K562 (cell line): ENCODE data around the gene POC1B. TPM values are rescaled to one million over a fixed set of nuclear protein-coding genes. Genes with fewer than 3 reads are reported as not detected.

ENCODE experiments used
- CBX3 ChIP-seq, 2 experiments: IDR thresholded peaks; 1 replicate in 1 of 2; 2 replicates in 1 of 2; pipeline ENCODE4 v1.6.1; 2012; ENCODE audit warnings: inconsistent platforms in 2 of 2, low read length in 2 of 2, borderline replicate concordance in 1 of 2, control low read depth in 1 of 2
- CHD2 ChIP-seq: IDR thresholded peaks from 2 replicates; pipeline ENCODE4 v1.6.1; 2011; ENCODE audit warnings: low read depth, low read length
- DMBX1 ChIP-seq: fragments of 250-450 bp; sonication (Bioruptor Pico); IDR thresholded peaks from 2 replicates; pipeline ENCODE4 v1.8.0; 2022; ENCODE audit warnings: inconsistent platforms, mild to moderate bottlenecking, moderate library complexity, borderline replicate concordance
- E2F3 ChIP-seq: fragments of 250-450 bp; sonication (Bioruptor Pico); IDR thresholded peaks from 2 replicates; pipeline ENCODE4 v1.4.0; 2020; ENCODE audit warnings: mild to moderate bottlenecking
- ETV6 ChIP-seq, 3 experiments: fragments of 150-350 bp in 1 of 3; sonication (generic) in 1 of 3; formaldehyde crosslinking in 1 of 3; IDR thresholded peaks; 2 replicates each; pipeline versions ENCODE4 v1.6.1 to v1.8.0; 2014 to 2022; ENCODE audit warnings: borderline replicate concordance in 2 of 3, low read depth in 2 of 3, antibody characterized with exemption in 1 of 3, low read length in 1 of 3, mild to moderate bottlenecking in 1 of 3, missing genetic modification reagents in 1 of 3
- FOXK2 ChIP-seq, 2 experiments: fragments of 450-650 bp; IDR thresholded peaks in 1 of 2; conservative IDR thresholded peaks in 1 of 2; 2 replicates each; pipeline ENCODE4 v1.6.1; 2016; ENCODE audit warnings: low read depth in 2 of 2, mild to moderate bottlenecking in 1 of 2
- GTF2B ChIP-seq: IDR thresholded peaks from 2 replicates; pipeline ENCODE4 v1.6.1; 2011; ENCODE audit not compliant: insufficient read length; ENCODE audit errors: extremely low read depth
- HDAC6 ChIP-seq: IDR thresholded peaks from 2 replicates; pipeline ENCODE4 v1.6.1; 2012; ENCODE audit warnings: low read depth, mild to moderate bottlenecking, control low read depth, inconsistent platforms, low read length, moderate library complexity
- HDAC8 ChIP-seq: fragments of 450-650 bp; IDR thresholded peaks from 2 replicates; pipeline ENCODE4 v1.6.1; 2016; ENCODE audit warnings: mild to moderate bottlenecking, missing genetic modification characterization, moderate library complexity, missing compliant biosample characterization
- JUND ChIP-seq, 2 experiments: IDR thresholded peaks; 2 replicates in 1 of 2; 3 replicates in 1 of 2; pipeline ENCODE4 v1.6.1; 2011; ENCODE audit warnings: borderline replicate concordance in 2 of 2, low read depth in 2 of 2, low read length in 2 of 2, improper control_type of control experiment in 1 of 2, missing biosample characterization in 1 of 2, missing genetic modification characterization in 1 of 2, missing genetic modification reagents in 1 of 2
- MLLT1 ChIP-seq, 2 experiments: fragments of 450-650 bp; IDR thresholded peaks; 2 replicates each; pipeline ENCODE4 v1.6.1; 2016
- MTF1 ChIP-seq: fragments of 250-450 bp; sonication (Bioruptor Pico); IDR thresholded peaks from 2 replicates; pipeline ENCODE4 v1.9.0; 2021; ENCODE audit warnings: moderate library complexity, mild to moderate bottlenecking, inconsistent platforms, borderline replicate concordance
- NR2C2 ChIP-seq, 2 experiments: fragments of 200-800 bp in 1 of 2; sonication (Bioruptor generic) in 1 of 2; sonication (generic) in 1 of 2; formaldehyde crosslinking in 1 of 2; IDR thresholded peaks; 2 replicates each; pipeline versions ENCODE4 v1.6.1 to v1.8.0; 2016 to 2022; ENCODE audit warnings: mild to moderate bottlenecking in 1 of 2, missing compliant biosample characterization in 1 of 2, missing genetic modification characterization in 1 of 2, missing genetic modification reagents in 1 of 2
- POLR2A ChIP-seq: fragments of 450-650 bp; conservative IDR thresholded peaks from 2 replicates; pipeline ENCODE4 v1.6.1; 2016
- RAD51 ChIP-seq: fragments of 450-650 bp; IDR thresholded peaks from 2 replicates; pipeline ENCODE4 v1.7.1; 2016; ENCODE audit warnings: low read depth, mild to moderate bottlenecking, borderline replicate concordance
- YBX1 ChIP-seq: fragments of 450-650 bp; IDR thresholded peaks from 2 replicates; pipeline ENCODE4 v1.7.1; 2016; ENCODE audit warnings: mild to moderate bottlenecking
- ZBTB2 ChIP-seq: fragments of 450-650 bp; IDR thresholded peaks from 2 replicates; pipeline ENCODE4 v1.6.1; 2016; ENCODE audit warnings: antibody characterized with exemption
- ZFX ChIP-seq: sonication (generic); formaldehyde crosslinking; IDR thresholded peaks from 2 replicates; pipeline ENCODE4 v1.8.0; 2022; ENCODE audit warnings: mild to moderate bottlenecking, missing genetic modification reagents, moderate library complexity
- ZNF133 ChIP-seq: fragments of 250-450 bp; sonication (Bioruptor Pico); IDR thresholded peaks from 2 replicates; pipeline ENCODE4 v1.4.0; 2020; ENCODE audit warnings: mild to moderate bottlenecking
- polyA plus RNA-seq, 8 experiments: library from polyadenylated mRNA; depleted of rRNA in 4 of 8; stranded (reverse) in 5 of 8; unstranded in 3 of 8; fragments of >200 nt; fragmentation: Nextera tagmentation in 2 of 8; fragmentation: Illumina TruSeq in 1 of 8; extraction: Ambion mirVana in 2 of 8; extraction: Trizol in 1 of 8; gene quantifications; 2 replicates each; pipeline versions ENCODE4 v1.2.1 to v1.2.3, GENCODE V29; 2011 to 2014; ENCODE audit warnings: inconsistent platforms in 1 of 8, missing spikeins in 1 of 8
- total RNA-seq, 7 experiments: library from RNA; depleted of rRNA in 6 of 7; stranded (reverse); fragments of >200 nt in 6 of 7; fragmentation: Illumina TruSeq in 2 of 7; extraction: Trizol in 2 of 7; gene quantifications; 2 replicates each; pipeline versions ENCODE4 v1.2.1 to v1.2.3, GENCODE V29; 2011 to 2021; ENCODE audit warnings: low replicate concordance in 1 of 7
- TF ChIP-seq, protein P1 (sequence below): conservative IDR thresholded peaks from 2 replicates; pipeline ENCODE4 v1.6.1; 2011; ENCODE audit warnings: low read depth, mild to moderate bottlenecking, low read length; ENCODE audit not compliant: control insufficient read depth

POC1B gene
- total and polyA plus RNA-seq, 9 of the 15 experiments (the other 6 are each of a cell fraction or from before 2014, with no cell fraction given): 4.5 to 16.1 (median 10.4) TPM

GRCh38 chr12:89525824-89526770, at the start of gene POC1B (continued):
- TF ChIP-seq FOXK2 (conservative IDR thresholded peaks at IDR 0.05 in 1 of 2, IDR thresholded peaks at IDR 0.05 in 1 of 2; ENCODE audit: low read depth in 2 of 2): peak; percentile 88 to 91
- TF ChIP-seq DMBX1 (CRISPR knock-in tag): no peak
- TF ChIP-seq HDAC8 (tag): 0 out of 2 replicates have a peak, but pooled peaks have one; percentile 35
- no peak for TF ChIP-seq HDAC6
- no peak for TF ChIP-seq MTF1
- 0 out of 2 replicates have a peak, but pooled peaks have one; percentile 26 for TF ChIP-seq CHD2
- TF ChIP-seq MLLT1 (IDR thresholded peaks at IDR 0.05): peak in 1 of 2 experiments; percentile 100; a peak in 2 of 4 replicates
- TF ChIP-seq ZNF133 (CRISPR knock-in tag): no peak
- TF ChIP-seq JUND (IDR thresholded peaks at IDR 0.05; ENCODE audit: borderline replicate concordance, low read depth, low read length): peak; percentile 31; the same call in 1 of the 2 replicates
- TF ChIP-seq JUND (tag; IDR thresholded peaks at IDR 0.05; ENCODE audit: borderline replicate concordance, low read depth, low read length): no peak; the same call in 2 of the 3 replicates
- TF ChIP-seq NR2C2 (CRISPR knock-in tag; IDR thresholded peaks at IDR 0.05): peak; percentile 73
- peak; percentile 60; the same call in 1 of the 2 replicates for TF ChIP-seq NR2C2 (tag; IDR thresholded peaks at IDR 0.05)
- TF ChIP-seq, protein P1, sequence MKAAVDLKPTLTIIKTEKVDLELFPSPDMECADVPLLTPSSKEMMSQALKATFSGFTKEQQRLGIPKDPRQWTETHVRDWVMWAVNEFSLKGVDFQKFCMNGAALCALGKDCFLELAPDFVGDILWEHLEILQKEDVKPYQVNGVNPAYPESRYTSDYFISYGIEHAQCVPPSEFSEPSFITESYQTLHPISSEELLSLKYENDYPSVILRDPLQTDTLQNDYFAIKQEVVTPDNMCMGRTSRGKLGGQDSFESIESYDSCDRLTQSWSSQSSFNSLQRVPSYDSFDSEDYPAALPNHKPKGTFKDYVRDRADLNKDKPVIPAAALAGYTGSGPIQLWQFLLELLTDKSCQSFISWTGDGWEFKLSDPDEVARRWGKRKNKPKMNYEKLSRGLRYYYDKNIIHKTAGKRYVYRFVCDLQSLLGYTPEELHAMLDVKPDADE: 0 out of 2 replicates have a peak, but pooled peaks have one; percentile 39
- TF ChIP-seq POLR2A: peak; percentile 47; the same call in 1 of the 2 replicates
- TF ChIP-seq GTF2B: no peak
- TF ChIP-seq YBX1: no peak
- peak; percentile 66 for TF ChIP-seq RAD51
- TF ChIP-seq ZBTB2: peak; percentile 62; the same call in 1 of the 2 replicates
- TF ChIP-seq ETV6 (IDR thresholded peaks at IDR 0.05; ENCODE audit: borderline replicate concordance in 1 of 2, low read depth in 2 of 2, low read length in 1 of 2): no peak; a peak in 1 of 4 replicates
- TF ChIP-seq ETV6 (CRISPR knock-in tag; IDR thresholded peaks at IDR 0.05; ENCODE audit: borderline replicate concordance): no peak
- peak in 1 of 2 experiments; percentile 86; a peak in 1 of 3 replicates for TF ChIP-seq CBX3 (IDR thresholded peaks at IDR 0.05; ENCODE audit: borderline replicate concordance in 1 of 2, low read length in 2 of 2)
- TF ChIP-seq ZFX (CRISPR knock-in tag): peak; percentile 59; the same call in 1 of the 2 replicates
- peak; percentile 91; the same call in 1 of the 2 replicates for TF ChIP-seq E2F3 (CRISPR knock-in tag)
